Measurements from ENCODE around the gene ADAMTSL1. TPM values are rescaled to one million over a fixed set of nuclear protein-coding genes. Genes with fewer than 3 reads are reported as not detected.

Gene ADAMTSL1
- total and polyA plus RNA-seq, 9 of the 15 experiments (the other 6 are each of a cell fraction or from before 2014, with no cell fraction given), result 0.01 TPM; not detected in 8

GRCh38 chr9:18676525-18676924 lies 202.6 kb downstream of the ADAMTSL1 start:
- H3K9ac ChIP-seq (ENCODE audit: insufficient read depth in 1 of 2, low read depth in 2 of 2, low read length in 2 of 2), result no peak overlapping the region
- H3K36me3 ChIP-seq (ENCODE audit: control insufficient read depth, insufficient read depth, low read length), result no peaks in the 10 kb centered on the region
- POLR2A ChIA-PET, result no interaction called here
- H3K4me1 ChIP-seq (replicated peaks in 1 of 2; ENCODE audit: control insufficient read depth in 2 of 2, insufficient read depth in 2 of 2, low read length in 2 of 2), result no peaks in the 10 kb centered on the region
- intact Hi-C loops (cut with micrococcal nuclease) (no loop called here), in situ Hi-C loops (cut with MboI) (no loop called here)
- H3K79me2 ChIP-seq (ENCODE audit: control insufficient read depth, insufficient read depth, low read length), result no peaks in the 10 kb centered on the region
- no peaks in the 10 kb centered on the region for H3K9me3 ChIP-seq (replicated peaks; ENCODE audit: control insufficient read depth, insufficient read depth, low read depth, low read length)
- no peak overlapping the region for H3K27ac ChIP-seq (ENCODE audit: extremely low read depth, low read depth, low read length)
- H2AFZ ChIP-seq (ENCODE audit: low read depth, low read length), result no peak overlapping the region
- no peaks in the 10 kb centered on the region for H3K27me3 ChIP-seq (ENCODE audit: control insufficient read depth in 2 of 2, insufficient read depth in 2 of 2, low read length in 2 of 2)
- H3K4me2 ChIP-seq (ENCODE audit: insufficient read depth, low read length), result no peak overlapping the region
- no peaks in the 10 kb centered on the region for H3K9me1 ChIP-seq (ENCODE audit: control insufficient read depth, insufficient read depth, low read length)
- ATAC-seq (no peak), DNase-seq (ENCODE audit: extremely low read depth in 1 of 4, low spot score in 3 of 4) (no peak), FAIRE-seq (no peak)
- WGBS (ENCODE audit: insufficient coverage, low coverage, missing lambda C conversion rate), result 0% methylated on average over 2 of the region's 2 CpGs
- CTCF ChIA-PET (ENCODE audit: low intra/inter-chr PET ratio), result no interaction called here
- H4K20me1 ChIP-seq (replicated peaks; ENCODE audit: control insufficient read depth, insufficient read depth, low read length), result no peaks in the 10 kb centered on the region
- H3K4me3 ChIP-seq, result no peak overlapping the region
- BruUV-seq (replicated peaks), result no TSS peak
- no peak for TF ChIP-seq ZNF512 (tag; IDR thresholded peaks at IDR 0.05)
- no peak for TF ChIP-seq RBM17 (IDR thresholded peaks at IDR 0.05; ENCODE audit: borderline replicate concordance, low read depth, low read length)
- no peak for TF ChIP-seq ZNF668 (CRISPR knock-in tag; IDR thresholded peaks at IDR 0.05)
- TF ChIP-seq ZBED1 (IDR thresholded peaks at IDR 0.05), result no peak
- TF ChIP-seq BDP1 (IDR thresholded peaks at IDR 0.05; ENCODE audit: insufficient read depth, insufficient read length), result no peak
- TF ChIP-seq MYC (IDR thresholded peaks at IDR 0.05; ENCODE audit: low read depth, low read length), result no peak
- TF ChIP-seq MYC (CRISPR knock-in tag; IDR thresholded peaks at IDR 0.05; ENCODE audit: borderline replicate concordance, low read depth), result no peak
- TF ChIP-seq ZNF121 (CRISPR knock-in tag; conservative IDR thresholded peaks at IDR 0.05), result no peak
- TF ChIP-seq HINFP (tag; conservative IDR thresholded peaks at IDR 0.05; ENCODE audit: low read depth), result no peak
- TF ChIP-seq DMBX1 (CRISPR knock-in tag; IDR thresholded peaks at IDR 0.05; ENCODE audit: borderline replicate concordance), result no peak
- TF ChIP-seq ZNF318 (IDR thresholded peaks at IDR 0.05; ENCODE audit: borderline replicate concordance in 1 of 2, low read depth in 1 of 2), result no peak
- no peak for TF ChIP-seq NR1H2 (CRISPR knock-in tag; IDR thresholded peaks at IDR 0.05)
- TF ChIP-seq MIER1 (IDR thresholded peaks at IDR 0.05; ENCODE audit: low read depth), result no peak

Data from K562 (cell line).